Measurements from ENCODE around the gene TMEM154.

DNA sequence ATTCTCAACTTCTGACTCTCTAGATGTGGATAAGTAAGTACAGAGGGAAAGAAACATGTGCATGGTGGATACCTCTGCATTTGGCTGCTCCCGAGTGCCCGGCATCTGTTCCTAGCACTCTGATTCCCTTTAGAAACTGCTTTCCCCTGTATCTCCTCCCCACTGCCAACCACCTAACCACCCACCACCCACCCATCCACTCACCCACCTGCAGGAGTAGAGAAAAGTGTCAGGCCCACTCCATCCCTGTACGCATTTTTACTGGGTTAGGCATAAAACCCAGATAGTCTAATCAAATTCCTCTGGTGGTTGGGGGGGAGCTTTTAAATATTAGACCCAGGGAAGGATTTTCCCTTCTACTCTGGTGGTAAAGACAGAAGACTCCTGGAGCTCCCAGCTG is 63.0 kb downstream of the TMEM154 start:
- TF ChIP-seq POLR2A (IDR thresholded peaks at IDR 0.05) (no peak), EP300 (IDR thresholded peaks at IDR 0.05) (no peak), POLR2AphosphoS5 (IDR thresholded peaks at IDR 0.05) (no peak)
- TF ChIP-seq, protein P1, sequence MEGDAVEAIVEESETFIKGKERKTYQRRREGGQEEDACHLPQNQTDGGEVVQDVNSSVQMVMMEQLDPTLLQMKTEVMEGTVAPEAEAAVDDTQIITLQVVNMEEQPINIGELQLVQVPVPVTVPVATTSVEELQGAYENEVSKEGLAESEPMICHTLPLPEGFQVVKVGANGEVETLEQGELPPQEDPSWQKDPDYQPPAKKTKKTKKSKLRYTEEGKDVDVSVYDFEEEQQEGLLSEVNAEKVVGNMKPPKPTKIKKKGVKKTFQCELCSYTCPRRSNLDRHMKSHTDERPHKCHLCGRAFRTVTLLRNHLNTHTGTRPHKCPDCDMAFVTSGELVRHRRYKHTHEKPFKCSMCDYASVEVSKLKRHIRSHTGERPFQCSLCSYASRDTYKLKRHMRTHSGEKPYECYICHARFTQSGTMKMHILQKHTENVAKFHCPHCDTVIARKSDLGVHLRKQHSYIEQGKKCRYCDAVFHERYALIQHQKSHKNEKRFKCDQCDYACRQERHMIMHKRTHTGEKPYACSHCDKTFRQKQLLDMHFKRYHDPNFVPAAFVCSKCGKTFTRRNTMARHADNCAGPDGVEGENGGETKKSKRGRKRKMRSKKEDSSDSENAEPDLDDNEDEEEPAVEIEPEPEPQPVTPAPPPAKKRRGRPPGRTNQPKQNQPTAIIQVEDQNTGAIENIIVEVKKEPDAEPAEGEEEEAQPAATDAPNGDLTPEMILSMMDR (IDR thresholded peaks at IDR 0.05), result no peak
